ENCODE results near the gene KIF7. TPM values are rescaled to one million over a fixed set of nuclear protein-coding genes. Genes with fewer than 3 reads are reported as not detected.

The KIF7 gene
- total RNA-seq, 4 donors from 2014 or later = 6.8 to 10.1 (median 8.3) TPM

- Histone ChIP-seq H3K4me1 (no peaks in the 10 kb centered on the region), H3K27ac (no peak overlapping the region), H3K36me3 (peaks cover 21 to 43% of the 10 kb centered on the region in 2 donors), H3K4me3 (replicated peaks in 1 of 3) (no peak overlapping the region), H3K9me3 (no peaks in the 10 kb centered on the region), H3K27me3 (no peaks in the 10 kb centered on the region)
- 89 to 97% methylated on average over 10 to 19 of the region's 21 CpGs for WGBS, 2 donors
- intact Hi-C loops (cut with DNase I) = no loop called here
- no peak for DNase-seq
- TF ChIP-seq, protein P1, sequence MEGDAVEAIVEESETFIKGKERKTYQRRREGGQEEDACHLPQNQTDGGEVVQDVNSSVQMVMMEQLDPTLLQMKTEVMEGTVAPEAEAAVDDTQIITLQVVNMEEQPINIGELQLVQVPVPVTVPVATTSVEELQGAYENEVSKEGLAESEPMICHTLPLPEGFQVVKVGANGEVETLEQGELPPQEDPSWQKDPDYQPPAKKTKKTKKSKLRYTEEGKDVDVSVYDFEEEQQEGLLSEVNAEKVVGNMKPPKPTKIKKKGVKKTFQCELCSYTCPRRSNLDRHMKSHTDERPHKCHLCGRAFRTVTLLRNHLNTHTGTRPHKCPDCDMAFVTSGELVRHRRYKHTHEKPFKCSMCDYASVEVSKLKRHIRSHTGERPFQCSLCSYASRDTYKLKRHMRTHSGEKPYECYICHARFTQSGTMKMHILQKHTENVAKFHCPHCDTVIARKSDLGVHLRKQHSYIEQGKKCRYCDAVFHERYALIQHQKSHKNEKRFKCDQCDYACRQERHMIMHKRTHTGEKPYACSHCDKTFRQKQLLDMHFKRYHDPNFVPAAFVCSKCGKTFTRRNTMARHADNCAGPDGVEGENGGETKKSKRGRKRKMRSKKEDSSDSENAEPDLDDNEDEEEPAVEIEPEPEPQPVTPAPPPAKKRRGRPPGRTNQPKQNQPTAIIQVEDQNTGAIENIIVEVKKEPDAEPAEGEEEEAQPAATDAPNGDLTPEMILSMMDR (IDR thresholded peaks at IDR 0.05) = no peak
- TF ChIP-seq POLR2A (IDR thresholded peaks at IDR 0.05) = no peak
Observed at GRCh38 chr15:89628301-89628700, 27.0 kb downstream of the KIF7 start.

DNA sequence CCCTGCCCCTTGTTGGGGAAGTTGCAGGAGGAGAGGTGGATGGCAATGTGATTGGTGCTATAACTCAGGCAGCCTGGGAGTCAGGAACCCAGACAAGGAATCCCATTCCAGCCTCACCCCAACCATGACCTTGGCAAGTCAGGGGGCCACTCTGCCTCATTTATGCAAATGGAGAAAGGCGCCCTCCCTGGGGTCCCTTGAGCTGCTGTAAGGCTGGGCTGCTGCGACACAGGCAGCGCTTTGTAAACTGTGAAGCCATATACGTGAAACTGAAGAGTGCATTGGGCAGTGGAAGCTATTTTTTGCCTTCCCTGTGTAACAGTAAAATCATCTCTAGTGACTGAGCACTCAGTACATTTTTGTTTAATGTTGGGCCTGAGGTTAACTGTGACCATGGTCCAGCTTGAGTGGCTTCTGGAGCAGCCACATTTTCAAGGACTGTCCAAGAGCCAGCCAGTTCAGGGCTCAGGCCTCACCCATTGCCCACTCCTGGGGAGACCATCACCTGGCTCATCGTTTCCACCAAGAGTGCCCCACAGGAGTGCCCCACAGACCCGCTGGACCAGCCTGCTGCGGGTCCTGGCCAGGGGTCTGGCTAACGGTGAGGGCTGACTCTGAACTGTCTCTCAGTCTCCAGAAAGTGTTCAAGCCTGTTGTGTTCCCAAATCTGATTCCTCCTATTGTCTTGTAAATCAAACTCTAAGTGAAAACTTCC is 27.9 kb downstream of the KIF7 start:
- intact Hi-C loops (cut with DNase I) = no loop called here
- no peak overlapping the region for H3K27ac ChIP-seq
- TF ChIP-seq POLR2A (IDR thresholded peaks at IDR 0.05) = no peak
- TF ChIP-seq, protein P1 (IDR thresholded peaks at IDR 0.05) = no peak
- H3K36me3 ChIP-seq = peaks cover 16 to 34% of the 10 kb centered on the region in 2 donors
- H3K4me3 ChIP-seq (replicated peaks in 1 of 3) = no peak overlapping the region
- H3K4me1 ChIP-seq = no peaks in the 10 kb centered on the region
- H3K9me3 ChIP-seq = no peaks in the 10 kb centered on the region
- DNase-seq = no peak
- H3K27me3 ChIP-seq = no peaks in the 10 kb centered on the region
- 94 to 99% methylated on average over 7 to 8 of the region's 8 CpGs for WGBS, 2 donors

DNA sequence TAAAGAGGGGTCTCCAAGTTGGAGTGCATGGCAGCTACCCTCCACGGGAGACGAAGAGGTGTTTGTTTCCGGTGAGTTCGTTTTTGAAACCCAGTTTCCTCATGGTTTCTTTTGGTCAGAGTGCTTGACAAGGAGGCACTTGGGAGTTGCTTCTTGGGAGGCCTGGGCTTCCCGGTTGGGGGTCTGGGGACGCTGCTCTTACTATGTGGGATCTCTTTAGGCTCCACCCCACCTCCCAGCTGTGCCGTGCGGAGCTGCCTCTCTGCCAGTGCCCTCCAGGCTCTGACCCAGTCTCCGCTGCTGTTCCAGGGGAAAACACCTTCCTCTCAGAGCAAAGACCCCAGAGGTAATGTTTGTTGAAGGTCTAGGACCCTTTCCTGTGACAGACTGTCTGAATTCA is 29.6 kb downstream of the KIF7 start:
- H3K27me3 ChIP-seq = no peaks in the 10 kb centered on the region
- intact Hi-C loops (cut with DNase I) = no loop called here
- H3K36me3 ChIP-seq = peaks cover 7 to 19% of the 10 kb centered on the region in 2 donors
- no peaks in the 10 kb centered on the region for H3K9me3 ChIP-seq
- no peak for DNase-seq
- no peaks in the 10 kb centered on the region for H3K4me1 ChIP-seq
- H3K27ac ChIP-seq = no peak overlapping the region
- 94 to 95% methylated on average over 7 to 9 of the region's 9 CpGs for WGBS, 2 donors
- TF ChIP-seq, protein P1 (IDR thresholded peaks at IDR 0.05) = no peak
- TF ChIP-seq POLR2A (IDR thresholded peaks at IDR 0.05) = no peak
- H3K4me3 ChIP-seq (replicated peaks in 1 of 3) = no peak overlapping the region

GRCh38 chr15:89623165-89623564 is 32.1 kb downstream of the KIF7 start:
- intact Hi-C loops (cut with DNase I) = no loop called here
- Histone ChIP-seq H3K4me1 (no peaks in the 10 kb centered on the region), H3K4me3 (replicated peaks in 1 of 3) (no peak overlapping the region), H3K27ac (no peak overlapping the region), H3K9me3 (no peaks in the 10 kb centered on the region), H3K36me3 (peaks cover 0 to 3% of the 10 kb centered on the region in 2 donors), H3K27me3 (no peaks in the 10 kb centered on the region)
- no peak for DNase-seq
- TF ChIP-seq, protein P1 (IDR thresholded peaks at IDR 0.05) = no peak
- WGBS, 2 donors = 69 to 91% methylated on average over 1 of the region's 1 CpG

- Histone ChIP-seq H3K4me1 (peaks cover 0 to 3% of the 10 kb centered on the region in 2 donors), H3K36me3 (no peaks in the 10 kb centered on the region), H3K9me3 (no peaks in the 10 kb centered on the region), H3K27me3 (no peaks in the 10 kb centered on the region), H3K4me3 (replicated peaks in 1 of 3) (no peak overlapping the region), H3K27ac (no peak overlapping the region)
- TF ChIP-seq, protein P1 (IDR thresholded peaks at IDR 0.05) = no peak
- TF ChIP-seq POLR2A (IDR thresholded peaks at IDR 0.05) = no peak
- no peak for DNase-seq
- 86 to 89% methylated on average over 4 of the region's 4 CpGs for WGBS, 2 donors
- intact Hi-C loops (cut with DNase I) = no loop called here
Observed at GRCh38 chr15:89621547-89621946, 33.7 kb downstream of the KIF7 start.
